ENCODE results near the gene HOXC13. TPM values are rescaled to one million over a fixed set of nuclear protein-coding genes. Genes with fewer than 3 reads are reported as not detected.

Gene HOXC13
- total RNA-seq, 1 experiment from 2014 or later, result 0.09 TPM

DNA sequence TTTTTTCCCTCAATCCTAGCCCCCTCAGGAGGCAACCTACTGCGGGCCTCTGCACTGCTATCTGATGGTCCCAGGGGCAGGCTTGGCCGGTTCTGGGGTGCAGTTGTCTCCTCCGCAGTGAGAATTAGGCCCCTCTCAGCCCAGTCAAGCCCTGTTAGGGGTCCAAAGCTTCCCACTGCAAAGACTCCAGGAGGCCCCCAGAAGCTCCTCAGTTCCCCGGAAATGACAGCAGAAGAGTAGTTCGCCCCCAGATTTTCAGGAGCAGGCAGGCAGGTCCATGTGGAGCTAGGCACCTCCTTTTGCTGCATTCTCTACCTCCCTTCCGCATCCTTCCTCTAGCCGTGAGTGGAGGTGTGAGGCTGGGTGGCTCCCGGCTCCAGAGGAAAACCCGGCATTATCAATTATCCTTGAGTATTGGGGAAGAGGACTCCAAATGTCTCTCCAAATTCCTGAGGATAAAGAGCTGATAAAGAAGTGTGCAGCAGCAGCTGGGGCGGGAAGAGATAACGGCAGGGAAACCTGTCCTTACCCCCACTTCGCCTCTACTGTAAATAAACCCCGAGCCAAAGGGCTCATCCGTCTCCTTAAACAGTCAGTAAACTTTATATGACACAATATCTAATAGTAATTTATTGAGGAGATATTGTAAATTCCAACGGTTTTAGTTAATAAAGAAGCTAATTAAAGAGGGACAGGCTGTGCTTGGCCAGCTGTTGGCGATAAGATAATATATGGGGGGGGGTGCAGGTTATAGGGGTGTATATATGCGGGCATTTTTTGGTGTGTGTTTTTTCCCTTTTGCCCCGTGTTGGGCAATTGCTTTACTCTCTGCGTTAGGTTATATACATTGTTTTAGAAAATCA, 15.4 kb downstream of the HOXC13 start:
- Mint-ChIP-seq H3K9me3 (no peaks in the 10 kb centered on the region), H3K4me3 (no peak overlapping the region), H3K36me3 (no peaks in the 10 kb centered on the region), H3K27me3 (ENCODE audit: low read depth) (peaks cover 100% of the 10 kb centered on the region), H3K4me1 (peaks cover 27% of the 10 kb centered on the region), H3K27ac (no peak overlapping the region)
- POLR2A ChIA-PET, result interaction anchor here (0.5 to 1.4 kb wide), 3 partner anchors 15 to 93 kb away, joined by 3 to 4 read pairs (median 3); partner anchors contain the start of gene HOXC13
- CTCF ChIA-PET, result interaction anchor here (0.6 to 4.9 kb wide), 4 partner anchors 31 to 197 kb away, joined by 4 to 26 read pairs (median 10); partner anchors contain the start of gene HOXC10
- DNase-seq (ENCODE audit: low spot score) (no peak), ATAC-seq (no peak)
- no peak for TF ChIP-seq NR3C1 (CRISPR knock-in tag; conservative IDR thresholded peaks at IDR 0.05; ENCODE audit: low read depth)
- no peak for TF ChIP-seq MXD4 (CRISPR knock-in tag; IDR thresholded peaks at IDR 0.05; ENCODE audit: borderline replicate concordance)
- no peak for TF ChIP-seq CREM (CRISPR knock-in tag; IDR thresholded peaks at IDR 0.05)
- TF ChIP-seq TCF7 (CRISPR knock-in tag; IDR thresholded peaks at IDR 0.05; ENCODE audit: low read depth), result no peak
- TF ChIP-seq, protein P1, sequence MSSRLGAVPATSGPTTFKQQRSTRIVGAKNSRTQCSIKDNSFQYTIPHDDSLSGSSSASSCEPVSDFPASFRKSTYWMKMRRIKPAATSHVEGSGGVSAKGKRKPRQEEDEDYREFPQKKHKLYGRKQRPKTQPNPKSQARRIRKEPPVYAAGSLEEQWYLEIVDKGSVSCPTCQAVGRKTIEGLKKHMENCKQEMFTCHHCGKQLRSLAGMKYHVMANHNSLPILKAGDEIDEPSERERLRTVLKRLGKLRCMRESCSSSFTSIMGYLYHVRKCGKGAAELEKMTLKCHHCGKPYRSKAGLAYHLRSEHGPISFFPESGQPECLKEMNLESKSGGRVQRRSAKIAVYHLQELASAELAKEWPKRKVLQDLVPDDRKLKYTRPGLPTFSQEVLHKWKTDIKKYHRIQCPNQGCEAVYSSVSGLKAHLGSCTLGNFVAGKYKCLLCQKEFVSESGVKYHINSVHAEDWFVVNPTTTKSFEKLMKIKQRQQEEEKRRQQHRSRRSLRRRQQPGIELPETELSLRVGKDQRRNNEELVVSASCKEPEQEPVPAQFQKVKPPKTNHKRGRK (CRISPR knock-in tag; IDR thresholded peaks at IDR 0.05; ENCODE audit: borderline replicate concordance), result no peak
- TF ChIP-seq ZNF396 (CRISPR knock-in tag; IDR thresholded peaks at IDR 0.05; ENCODE audit: borderline replicate concordance), result no peak
- TF ChIP-seq HMGA2 (CRISPR knock-in tag; IDR thresholded peaks at IDR 0.05), result no peak
- TF ChIP-seq ZNF263 (CRISPR knock-in tag; IDR thresholded peaks at IDR 0.05; ENCODE audit: low read depth), result no peak
- TF ChIP-seq FOXK1 (CRISPR knock-in tag; IDR thresholded peaks at IDR 0.05), result no peak
- TF ChIP-seq ZNF232 (CRISPR knock-in tag; IDR thresholded peaks at IDR 0.05), result no peak
- TF ChIP-seq TEAD1 (CRISPR knock-in tag; IDR thresholded peaks at IDR 0.05), result no peak
- TF ChIP-seq SMAD4 (CRISPR knock-in tag; IDR thresholded peaks at IDR 0.05), result no peak
- TF ChIP-seq GRHL2 (CRISPR knock-in tag; IDR thresholded peaks at IDR 0.05; ENCODE audit: insufficient replicate concordance, severe bottlenecking), result no peak

DNA sequence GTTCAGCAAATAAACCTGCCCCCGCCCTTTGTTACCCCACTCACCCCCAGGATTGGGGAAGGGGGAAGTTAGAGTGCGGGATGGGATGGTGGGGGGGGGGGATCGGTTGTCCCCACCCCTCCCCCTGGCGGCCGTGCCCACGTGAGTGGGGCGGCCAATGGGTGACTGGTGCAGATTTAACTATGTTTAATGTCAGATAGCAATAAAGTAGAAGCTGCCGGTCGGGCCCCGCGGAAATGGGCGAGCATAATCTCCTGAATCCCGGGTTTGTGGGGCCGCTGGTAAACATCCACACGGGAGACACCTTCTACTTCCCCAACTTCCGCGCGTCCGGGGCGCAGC, 16.0 kb downstream of the HOXC13 start, which contains the start of gene HOXC12:
Gene HOXC12 (plus strand): TSS at position 210 of the 342 bp plus-strand sequence. CDS start 27 bp downstream, at position 237.
- CTCF ChIA-PET, result interaction anchor here (0.6 to 4.9 kb wide), 3 partner anchors 30 to 198 kb away, joined by 4 to 26 read pairs (median 4); partner anchors contain the start of gene HOXC10
- no peaks in the 10 kb centered on the region for H3K36me3 Mint-ChIP-seq
- H3K27me3 Mint-ChIP-seq (ENCODE audit: low read depth), result peaks cover 100% of the 10 kb centered on the region
- DNase-seq (ENCODE audit: low spot score) (no peak), ATAC-seq (no peak)
- H3K4me3 Mint-ChIP-seq, result no peak within 1 kb of the TSS; the same call in 1 of the 2 replicates
- TF ChIP-seq, protein P2, sequence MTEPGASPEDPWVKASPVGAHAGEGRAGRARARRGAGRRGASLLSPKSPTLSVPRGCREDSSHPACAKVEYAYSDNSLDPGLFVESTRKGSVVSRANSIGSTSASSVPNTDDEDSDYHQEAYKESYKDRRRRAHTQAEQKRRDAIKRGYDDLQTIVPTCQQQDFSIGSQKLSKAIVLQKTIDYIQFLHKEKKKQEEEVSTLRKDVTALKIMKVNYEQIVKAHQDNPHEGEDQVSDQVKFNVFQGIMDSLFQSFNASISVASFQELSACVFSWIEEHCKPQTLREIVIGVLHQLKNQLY (CRISPR knock-in tag; IDR thresholded peaks at IDR 0.05), result no peak
- peak; percentile 58 for TF ChIP-seq NFYB (CRISPR knock-in tag; conservative IDR thresholded peaks at IDR 0.05; ENCODE audit: low read depth)
- no peak for TF ChIP-seq NFE2L1 (CRISPR knock-in tag; IDR thresholded peaks at IDR 0.05)
- no peak for TF ChIP-seq PRRX2 (CRISPR knock-in tag; IDR thresholded peaks at IDR 0.05)
- TF ChIP-seq, protein P3, sequence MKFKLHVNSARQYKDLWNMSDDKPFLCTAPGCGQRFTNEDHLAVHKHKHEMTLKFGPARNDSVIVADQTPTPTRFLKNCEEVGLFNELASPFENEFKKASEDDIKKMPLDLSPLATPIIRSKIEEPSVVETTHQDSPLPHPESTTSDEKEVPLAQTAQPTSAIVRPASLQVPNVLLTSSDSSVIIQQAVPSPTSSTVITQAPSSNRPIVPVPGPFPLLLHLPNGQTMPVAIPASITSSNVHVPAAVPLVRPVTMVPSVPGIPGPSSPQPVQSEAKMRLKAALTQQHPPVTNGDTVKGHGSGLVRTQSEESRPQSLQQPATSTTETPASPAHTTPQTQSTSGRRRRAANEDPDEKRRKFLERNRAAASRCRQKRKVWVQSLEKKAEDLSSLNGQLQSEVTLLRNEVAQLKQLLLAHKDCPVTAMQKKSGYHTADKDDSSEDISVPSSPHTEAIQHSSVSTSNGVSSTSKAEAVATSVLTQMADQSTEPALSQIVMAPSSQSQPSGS (CRISPR knock-in tag; IDR thresholded peaks at IDR 0.05; ENCODE audit: borderline replicate concordance, low read depth), result no peak
- TF ChIP-seq, protein P4, sequence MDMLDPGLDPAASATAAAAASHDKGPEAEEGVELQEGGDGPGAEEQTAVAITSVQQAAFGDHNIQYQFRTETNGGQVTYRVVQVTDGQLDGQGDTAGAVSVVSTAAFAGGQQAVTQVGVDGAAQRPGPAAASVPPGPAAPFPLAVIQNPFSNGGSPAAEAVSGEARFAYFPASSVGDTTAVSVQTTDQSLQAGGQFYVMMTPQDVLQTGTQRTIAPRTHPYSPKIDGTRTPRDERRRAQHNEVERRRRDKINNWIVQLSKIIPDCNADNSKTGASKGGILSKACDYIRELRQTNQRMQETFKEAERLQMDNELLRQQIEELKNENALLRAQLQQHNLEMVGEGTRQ (CRISPR knock-in tag; IDR thresholded peaks at IDR 0.05), result peak; percentile 57; the same call in 1 of the 2 replicates
- POLR2A ChIA-PET, result no interaction called here
- peaks cover 26% of the 10 kb centered on the region for H3K4me1 Mint-ChIP-seq
- no peaks in the 10 kb centered on the region for H3K9me3 Mint-ChIP-seq
- H3K27ac Mint-ChIP-seq, result no peak within 1 kb of the TSS
